ENCODE results near the gene HRH1. TPM values are rescaled to one million over a fixed set of nuclear protein-coding genes. Genes with fewer than 3 reads are reported as not detected.
"Not testable (repeated sequence)": the region's sequence is repeated elsewhere in the genome, so short reads cannot be mapped to it uniquely, and the experiment has no call there.

The HRH1 gene
- total RNA-seq, 2 experiments from 2014 or later = not detected

DNA sequence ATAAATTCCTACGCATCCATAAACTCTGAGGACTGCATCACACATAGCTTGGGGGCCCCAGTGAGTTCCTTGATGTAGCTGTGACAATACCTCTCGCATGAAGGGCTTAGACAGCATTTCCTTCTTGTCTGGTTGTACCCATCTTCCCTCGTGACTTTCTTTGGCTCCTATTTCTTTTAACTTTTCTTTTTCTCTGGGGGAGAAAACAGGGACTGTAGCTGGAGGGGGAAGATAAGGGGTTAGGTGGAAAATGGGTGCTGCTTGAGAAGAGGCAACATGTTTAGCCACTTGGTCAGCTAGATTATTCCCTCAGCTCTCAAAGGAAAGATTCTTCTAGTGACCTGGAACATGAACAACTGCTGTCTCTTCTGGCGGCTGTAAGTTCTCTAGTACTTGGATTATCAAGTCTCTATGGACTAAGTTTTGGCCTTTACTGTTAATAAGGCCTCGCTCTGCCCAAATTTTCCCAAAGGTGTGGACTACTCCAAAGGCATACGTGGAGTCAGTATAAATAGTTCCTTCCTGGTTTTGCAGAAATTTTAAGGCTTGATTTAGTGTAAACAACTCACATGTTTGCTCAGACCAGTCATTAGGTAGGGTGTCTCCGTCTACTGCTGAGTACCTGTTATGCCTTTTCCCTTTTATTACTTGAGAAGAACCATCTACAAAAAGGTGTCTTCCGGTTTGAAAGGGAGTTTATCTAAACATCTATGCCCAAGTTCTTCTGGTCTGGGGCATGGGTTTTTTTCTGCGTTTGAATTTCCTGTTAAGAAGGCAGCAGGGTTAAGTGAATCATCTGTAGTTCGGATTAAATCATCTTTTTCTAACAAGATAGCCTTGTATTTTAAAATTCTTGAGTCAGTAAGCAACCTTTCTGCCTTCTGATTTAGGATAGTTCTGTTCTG lies 96.9 kb downstream of the HRH1 start:
- intact Hi-C loops (cut with DNase I, micrococcal nuclease) = no loop called here

DNA sequence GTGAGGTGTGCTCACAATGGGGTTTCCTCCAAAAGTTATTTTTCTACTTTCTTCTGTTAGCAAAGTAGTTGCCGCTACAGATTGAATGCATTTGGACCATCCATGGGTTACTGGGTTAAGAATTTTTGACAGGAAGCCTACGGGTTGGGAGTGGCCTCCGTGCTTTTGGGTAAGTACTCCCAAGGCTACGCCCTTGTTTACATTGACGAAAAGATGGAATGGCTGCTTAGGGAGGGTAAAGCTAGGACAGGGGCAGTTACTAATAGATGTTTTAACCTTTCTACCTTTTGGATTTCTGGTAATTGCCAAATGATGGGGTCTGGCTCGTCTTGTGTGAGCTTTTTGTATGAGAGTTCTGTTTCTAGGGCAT lies 97.5 kb downstream of the HRH1 start:
- peak overlapping the region; percentile 74 for H3K27ac Mint-ChIP-seq
- H3K4me1 Mint-ChIP-seq (ENCODE audit: low read depth) = peaks cover 14% of the 10 kb centered on the region
- DNase-seq = no peak
- ATAC-seq (ENCODE audit: poor library complexity) = no peak
- Histone ChIP-seq H3K9me3 (ENCODE audit: control insufficient read depth in 1 of 2, insufficient read depth in 1 of 2, low read length in 2 of 2) (no peaks in the 10 kb centered on the region), H3K27ac (ENCODE audit: low read depth in 1 of 2, low read length in 2 of 2) (peak overlapping the region; percentile 3 to 52), H3K4me1 (ENCODE audit: insufficient read depth, low read length) (peaks cover 10% of the 10 kb centered on the region), H3K36me3 (ENCODE audit: insufficient read depth, low read length) (no peaks in the 10 kb centered on the region), H3K27me3 (ENCODE audit: control insufficient read depth in 1 of 2, insufficient read depth in 2 of 2, low read length in 2 of 2) (no peaks in the 10 kb centered on the region), H3K4me3 (ENCODE audit: low read length) (no peak overlapping the region)
- H3K4me3 Mint-ChIP-seq = peak overlapping the region; percentile 1
- peaks cover 9% of the 10 kb centered on the region for H3K27me3 Mint-ChIP-seq
- POLR2A ChIA-PET = interaction anchor here (1.4 kb wide), 1 partner anchor 20 kb away, joined by 3 read pairs; the partner anchor contains the start of gene ATG7
- no peaks in the 10 kb centered on the region for H3K36me3 Mint-ChIP-seq (ENCODE audit: low read depth)
- TF ChIP-seq, protein P1, sequence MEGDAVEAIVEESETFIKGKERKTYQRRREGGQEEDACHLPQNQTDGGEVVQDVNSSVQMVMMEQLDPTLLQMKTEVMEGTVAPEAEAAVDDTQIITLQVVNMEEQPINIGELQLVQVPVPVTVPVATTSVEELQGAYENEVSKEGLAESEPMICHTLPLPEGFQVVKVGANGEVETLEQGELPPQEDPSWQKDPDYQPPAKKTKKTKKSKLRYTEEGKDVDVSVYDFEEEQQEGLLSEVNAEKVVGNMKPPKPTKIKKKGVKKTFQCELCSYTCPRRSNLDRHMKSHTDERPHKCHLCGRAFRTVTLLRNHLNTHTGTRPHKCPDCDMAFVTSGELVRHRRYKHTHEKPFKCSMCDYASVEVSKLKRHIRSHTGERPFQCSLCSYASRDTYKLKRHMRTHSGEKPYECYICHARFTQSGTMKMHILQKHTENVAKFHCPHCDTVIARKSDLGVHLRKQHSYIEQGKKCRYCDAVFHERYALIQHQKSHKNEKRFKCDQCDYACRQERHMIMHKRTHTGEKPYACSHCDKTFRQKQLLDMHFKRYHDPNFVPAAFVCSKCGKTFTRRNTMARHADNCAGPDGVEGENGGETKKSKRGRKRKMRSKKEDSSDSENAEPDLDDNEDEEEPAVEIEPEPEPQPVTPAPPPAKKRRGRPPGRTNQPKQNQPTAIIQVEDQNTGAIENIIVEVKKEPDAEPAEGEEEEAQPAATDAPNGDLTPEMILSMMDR (IDR thresholded peaks at IDR 0.05) = no peak
- no peaks in the 10 kb centered on the region for H3K9me3 Mint-ChIP-seq
- CTCF ChIA-PET = no interaction called here
- intact Hi-C loops (cut with DNase I, micrococcal nuclease) = no loop called here

More for the DNA sequence above, 96.9 kb downstream of the HRH1 start:
- Histone ChIP-seq H3K27ac (ENCODE audit: low read depth in 1 of 2, low read length in 2 of 2) (peak overlapping the region; percentile 3 to 52), H3K27me3 (ENCODE audit: control insufficient read depth in 1 of 2, insufficient read depth in 2 of 2, low read length in 2 of 2) (no peaks in the 10 kb centered on the region), H3K4me1 (ENCODE audit: insufficient read depth, low read length) (peaks cover 10% of the 10 kb centered on the region), H3K4me3 (ENCODE audit: low read length) (no peak overlapping the region), H3K9me3 (ENCODE audit: control insufficient read depth in 1 of 2, insufficient read depth in 1 of 2, low read length in 2 of 2) (no peaks in the 10 kb centered on the region), H3K36me3 (ENCODE audit: insufficient read depth, low read length) (no peaks in the 10 kb centered on the region)
- ATAC-seq (ENCODE audit: poor library complexity) (peak; percentile 48), DNase-seq (peak in 3 of 14 experiments; percentile 22 to 39 (median 35))
- Mint-ChIP-seq H3K27me3 (peaks cover 9% of the 10 kb centered on the region), H3K27ac (peak overlapping the region; percentile 74), H3K9me3 (no peaks in the 10 kb centered on the region), H3K4me1 (ENCODE audit: low read depth) (peaks cover 14% of the 10 kb centered on the region), H3K36me3 (ENCODE audit: low read depth) (no peaks in the 10 kb centered on the region), H3K4me3 (peak overlapping the region; percentile 1)
- ChIA-PET POLR2A (interaction anchor here (1.2 kb wide), 1 partner anchor 21 kb away, joined by 4 read pairs; the partner anchor contains the start of gene ATG7), CTCF (no interaction called here)
- TF ChIP-seq, protein P1 (IDR thresholded peaks at IDR 0.05) = no peak

DNA sequence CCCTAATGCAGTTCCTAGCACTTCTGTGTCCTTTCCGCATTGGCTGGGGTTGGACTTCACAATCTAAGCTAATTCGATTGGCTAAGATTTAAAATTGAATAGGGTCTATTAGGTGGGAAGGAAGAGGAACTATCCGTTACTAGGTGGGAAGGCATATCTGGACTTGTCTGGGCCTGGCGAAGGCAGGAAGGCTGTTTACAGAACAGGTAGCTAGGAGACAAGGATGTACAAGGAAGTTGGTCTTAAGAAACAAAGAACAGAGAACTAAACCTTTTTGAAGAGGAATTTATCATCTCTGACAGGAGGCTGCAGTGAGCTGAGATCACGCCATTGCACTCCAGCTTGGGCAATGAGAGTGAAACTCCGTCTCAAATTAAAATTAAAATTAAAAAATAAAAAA lies 100.6 kb downstream of the HRH1 start:
- H3K9me3 Mint-ChIP-seq = no peaks in the 10 kb centered on the region
- intact Hi-C loops (cut with DNase I, micrococcal nuclease) = no loop called here
- TF ChIP-seq, protein P1 (IDR thresholded peaks at IDR 0.05) = no peak
- peaks cover 14% of the 10 kb centered on the region for H3K4me1 Mint-ChIP-seq (ENCODE audit: low read depth)
- Histone ChIP-seq H3K27me3 (ENCODE audit: control insufficient read depth in 1 of 2, insufficient read depth in 2 of 2, low read length in 2 of 2) (no peaks in the 10 kb centered on the region), H3K4me3 (ENCODE audit: low read length) (no peak overlapping the region), H3K9me3 (ENCODE audit: control insufficient read depth in 1 of 2, insufficient read depth in 1 of 2, low read length in 2 of 2) (no peaks in the 10 kb centered on the region), H3K27ac (ENCODE audit: low read depth in 1 of 2, low read length in 2 of 2) (no peak overlapping the region), H3K4me1 (ENCODE audit: insufficient read depth, low read length) (peaks cover 10% of the 10 kb centered on the region), H3K36me3 (ENCODE audit: insufficient read depth, low read length) (no peaks in the 10 kb centered on the region)
- no peak overlapping the region for H3K4me3 Mint-ChIP-seq
- ATAC-seq (ENCODE audit: poor library complexity) (no peak), DNase-seq (no peak)
- H3K27me3 Mint-ChIP-seq = peaks cover 13% of the 10 kb centered on the region
- POLR2A ChIA-PET = no interaction called here
- CTCF ChIA-PET = no interaction called here
- H3K36me3 Mint-ChIP-seq (ENCODE audit: low read depth) = no peaks in the 10 kb centered on the region
- H3K27ac Mint-ChIP-seq = no peak overlapping the region

DNA sequence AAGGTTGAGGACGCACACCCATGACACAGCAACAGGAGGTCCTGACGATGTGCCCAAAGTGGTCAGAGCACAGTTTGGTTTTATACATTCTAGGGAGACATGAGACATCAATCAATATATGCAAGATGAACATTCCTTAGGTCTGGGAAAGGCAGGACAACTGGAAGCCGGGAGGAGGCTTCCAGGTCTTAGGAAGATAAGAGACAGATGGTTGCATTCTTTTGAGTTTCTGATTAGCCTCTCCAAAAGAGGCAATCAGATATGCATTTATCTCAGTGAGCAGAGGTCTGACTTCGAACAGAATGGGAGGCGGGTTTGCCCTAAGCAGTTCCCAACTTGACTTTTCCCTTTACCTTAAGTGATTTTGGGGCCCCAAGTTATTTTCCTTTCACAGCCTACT lies 101.2 kb downstream of the HRH1 start:
- H3K9me3 ChIP-seq (ENCODE audit: control insufficient read depth in 1 of 2, insufficient read depth in 1 of 2, low read length in 2 of 2); DNase-seq; H3K4me3 ChIP-seq (ENCODE audit: low read length); ATAC-seq (ENCODE audit: poor library complexity); H3K9me3 Mint-ChIP-seq; H3K27me3 ChIP-seq (ENCODE audit: control insufficient read depth in 1 of 2, insufficient read depth in 2 of 2, low read length in 2 of 2); H3K27ac Mint-ChIP-seq; H3K36me3 ChIP-seq (ENCODE audit: insufficient read depth, low read length); H3K27ac ChIP-seq (ENCODE audit: low read depth in 1 of 2, low read length in 2 of 2); POLR2A ChIA-PET; CTCF ChIA-PET; H3K4me3 Mint-ChIP-seq; H3K36me3 Mint-ChIP-seq (ENCODE audit: low read depth); intact Hi-C loops (cut with DNase I, micrococcal nuclease): not testable (repeated sequence)
- Mint-ChIP-seq H3K4me1 (ENCODE audit: low read depth) (peaks cover 14% of the 10 kb centered on the region), H3K27me3 (peaks cover 13% of the 10 kb centered on the region)
- H3K4me1 ChIP-seq (ENCODE audit: insufficient read depth, low read length) = peaks cover 10% of the 10 kb centered on the region

Measured in CD4-positive, alpha-beta T cell (primary cell).